Measurements from ENCODE around the gene UST.

Gene UST

GRCh38 chr6:148746363-148747144, at the start of gene UST:
UST (plus strand) TSS chr6:148747030; CDS start chr6:148747431, 401 bp downstream.
- no peak for DNase-seq

- no peak for DNase-seq
Observed at GRCh38 chr6:148697895-148698440, 48.9 kb upstream of the UST start.

- no peak for DNase-seq
Observed at GRCh38 chr6:148698671-148699180, 48.1 kb upstream of the UST start.

- no peak for DNase-seq
Observed at GRCh38 chr6:148700047-148700715, 46.6 kb upstream of the UST start.

GRCh38 chr6:148700741-148701311, 46.0 kb upstream of the UST start:
- no peak for DNase-seq

GRCh38 chr6:148701375-148701774, 45.5 kb upstream of the UST start:
- DNase-seq = no peak

- DNase-seq = no peak
Observed at GRCh38 chr6:148703900-148704299, 42.9 kb upstream of the UST start.

GRCh38 chr6:148704400-148705246, 42.2 kb upstream of the UST start:
- no peak for DNase-seq

GRCh38 chr6:148708707-148709106, 38.1 kb upstream of the UST start:
- no peak for DNase-seq

- DNase-seq = no peak
Observed at GRCh38 chr6:148709577-148709976, 37.3 kb upstream of the UST start.

GRCh38 chr6:148711833-148712654, 34.8 kb upstream of the UST start:
- DNase-seq = no peak

- DNase-seq = no peak
Observed at GRCh38 chr6:148713033-148713738, 33.6 kb upstream of the UST start.

- DNase-seq = no peak
Observed at GRCh38 chr6:148713921-148714320, 32.9 kb upstream of the UST start.

GRCh38 chr6:148716811-148717210, 30.0 kb upstream of the UST start:
- DNase-seq = no peak

- DNase-seq = no peak
Observed at GRCh38 chr6:148720406-148720805, 26.4 kb upstream of the UST start.

GRCh38 chr6:148720897-148721296, 25.9 kb upstream of the UST start:
- DNase-seq = no peak

- no peak for DNase-seq
Observed at GRCh38 chr6:148723484-148723883, 23.3 kb upstream of the UST start.

GRCh38 chr6:148724428-148724827, 22.4 kb upstream of the UST start:
- DNase-seq = no peak

- no peak for DNase-seq
Observed at GRCh38 chr6:148727104-148727503, 19.7 kb upstream of the UST start.

GRCh38 chr6:148735989-148736388, 10.8 kb upstream of the UST start:
- no peak for DNase-seq

GRCh38 chr6:148736774-148737412, 9.9 kb upstream of the UST start:
- no peak for DNase-seq

Data from SHP77 treated with DMSO at 0.1 percent for 48 hours (cell line).